Measurements from ENCODE around the gene BABAM2. TPM values are rescaled to one million over a fixed set of nuclear protein-coding genes. Genes with fewer than 3 reads are reported as not detected.

BABAM2 gene
- total RNA-seq, 4 donors from 2014 or later = 35.0 to 70.5 (median 51.5) TPM

GRCh38 chr2:28335666-28336065 lies 445.1 kb downstream of the BABAM2 start:
- H3K27me3 ChIP-seq = no peaks in the 10 kb centered on the region
- no peak for DNase-seq

GRCh38 chr2:28336264-28336980 lies 445.9 kb downstream of the BABAM2 start:
- H3K4me1 ChIP-seq = peaks cover 0 to 12% (median under 1%) of the 10 kb centered on the region in 4 donors
- no peak overlapping the region for H3K4me3 ChIP-seq
- no peak overlapping the region for H3K27ac ChIP-seq
- H3K27me3 ChIP-seq = no peaks in the 10 kb centered on the region
- no peaks in the 10 kb centered on the region for H3K36me3 ChIP-seq
- TF ChIP-seq POLR2A (IDR thresholded peaks at IDR 0.05) (no peak), CTCF (IDR thresholded peaks at IDR 0.05) (no peak)
- H3K9me3 ChIP-seq = no peaks in the 10 kb centered on the region
- DNase-seq = peak in 1 of 3 donors; percentile 42

More at GRCh38 chr2:28335666-28336065, 445.1 kb downstream of the BABAM2 start:
- Histone ChIP-seq H3K27ac (no peak overlapping the region), H3K36me3 (no peaks in the 10 kb centered on the region), H3K4me1 (peaks cover 0 to 4% (median 0%) of the 10 kb centered on the region in 4 donors), H3K9me3 (no peaks in the 10 kb centered on the region), H3K4me3 (no peak overlapping the region)
- TF ChIP-seq POLR2A (IDR thresholded peaks at IDR 0.05) (no peak), CTCF (IDR thresholded peaks at IDR 0.05) (no peak)

GRCh38 chr2:28336982-28337627 lies 446.6 kb downstream of the BABAM2 start:
- Histone ChIP-seq H3K4me1 (peaks cover 0 to 19% (median 2%) of the 10 kb centered on the region in 4 donors), H3K27ac (peak overlapping the region in 1 of 4 donors; percentile 33), H3K36me3 (no peaks in the 10 kb centered on the region), H3K27me3 (no peaks in the 10 kb centered on the region), H3K9me3 (no peaks in the 10 kb centered on the region), H3K4me3 (no peak overlapping the region)
- DNase-seq = peak in 1 of 3 donors; percentile 43
- TF ChIP-seq POLR2A (IDR thresholded peaks at IDR 0.05) (no peak), CTCF (IDR thresholded peaks at IDR 0.05) (no peak)

DNA sequence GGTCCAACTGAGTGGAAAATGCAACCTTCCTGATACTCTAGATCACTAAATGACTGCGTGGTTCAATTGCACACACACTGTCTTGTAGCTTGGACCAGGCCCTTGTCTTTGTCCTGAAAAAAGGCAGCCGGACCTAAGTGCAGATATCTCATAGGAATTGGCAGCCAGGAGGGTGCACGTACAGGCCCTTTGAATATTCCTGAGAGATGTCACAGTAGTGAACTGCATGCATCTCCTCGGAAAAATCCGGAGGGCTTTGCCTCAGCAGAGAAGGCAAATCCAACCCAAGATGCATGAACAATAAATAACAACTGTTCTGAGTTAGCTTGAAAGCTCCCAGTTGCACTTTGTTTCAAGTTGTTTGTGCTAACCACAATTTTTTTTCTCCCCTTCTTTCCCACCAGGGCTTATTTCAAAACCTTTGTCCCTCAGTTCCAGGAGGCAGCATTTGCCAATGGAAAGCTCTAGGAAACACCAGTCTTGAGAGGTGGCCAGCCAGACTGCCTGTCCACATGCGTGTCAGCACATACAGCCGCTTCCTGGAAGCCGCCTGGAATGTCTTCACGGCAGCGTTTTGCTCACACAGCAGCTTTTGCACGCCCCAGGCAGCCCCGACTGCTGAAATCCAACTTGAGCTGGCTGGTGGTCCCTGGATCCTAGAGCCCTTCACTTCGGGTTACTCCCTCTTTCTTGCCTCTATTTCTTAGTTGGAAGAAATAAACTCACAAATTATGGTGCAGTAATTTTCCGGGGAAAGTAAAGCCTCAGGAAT lies 447.7 kb downstream of the BABAM2 start:
- DNase-seq = peak in 2 of 3 donors; percentile 50 to 70
- no peaks in the 10 kb centered on the region for H3K9me3 ChIP-seq
- H3K36me3 ChIP-seq = no peaks in the 10 kb centered on the region
- H3K4me1 ChIP-seq = peaks cover 0 to 23% (median 2%) of the 10 kb centered on the region in 4 donors
- no peak overlapping the region for H3K4me3 ChIP-seq
- H3K27ac ChIP-seq = peak overlapping the region in 3 of 4 donors; percentile 26 to 40 (median 33)
- H3K27me3 ChIP-seq = no peaks in the 10 kb centered on the region
- TF ChIP-seq POLR2A (IDR thresholded peaks at IDR 0.05) (no peak), CTCF (IDR thresholded peaks at IDR 0.05) (no peak)

DNA sequence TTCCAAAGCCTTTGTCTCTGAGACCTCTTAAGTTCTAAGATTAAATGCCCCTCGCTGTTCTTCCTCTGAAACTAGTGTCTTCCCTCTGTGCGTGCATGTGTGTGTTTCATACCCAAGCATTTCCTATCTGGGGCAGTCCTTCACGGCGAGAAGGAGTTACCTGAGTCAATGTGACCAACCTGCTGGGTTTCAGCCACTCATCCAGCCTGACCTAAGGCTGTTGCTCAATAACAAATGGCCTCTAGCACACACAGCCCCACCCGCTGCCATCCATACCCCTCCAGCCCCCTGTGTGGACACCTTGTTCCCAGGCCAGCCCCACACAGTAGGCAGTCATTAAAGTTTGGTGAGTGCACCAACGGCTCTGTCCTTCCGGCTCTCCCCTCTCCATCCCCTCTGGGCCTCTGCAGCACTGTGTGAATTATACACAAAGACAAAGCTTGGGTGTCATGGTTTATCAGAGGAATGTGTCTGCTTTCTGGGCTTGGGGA lies 448.3 kb downstream of the BABAM2 start:
- Histone ChIP-seq H3K27ac (peak overlapping the region in 3 of 4 donors; percentile 26 to 40 (median 33)), H3K27me3 (no peaks in the 10 kb centered on the region), H3K9me3 (no peaks in the 10 kb centered on the region), H3K4me1 (peaks cover 0 to 23% (median 2%) of the 10 kb centered on the region in 4 donors), H3K4me3 (no peak overlapping the region), H3K36me3 (no peaks in the 10 kb centered on the region)
- DNase-seq = peak in 1 of 3 donors; percentile 35
- TF ChIP-seq POLR2A (IDR thresholded peaks at IDR 0.05) = no peak
- no peak for TF ChIP-seq CTCF (IDR thresholded peaks at IDR 0.05)

All from Peyer's patch (tissue), 4 donors.